ENCODE data around the gene ALX3.

ALX3 gene

DNA sequence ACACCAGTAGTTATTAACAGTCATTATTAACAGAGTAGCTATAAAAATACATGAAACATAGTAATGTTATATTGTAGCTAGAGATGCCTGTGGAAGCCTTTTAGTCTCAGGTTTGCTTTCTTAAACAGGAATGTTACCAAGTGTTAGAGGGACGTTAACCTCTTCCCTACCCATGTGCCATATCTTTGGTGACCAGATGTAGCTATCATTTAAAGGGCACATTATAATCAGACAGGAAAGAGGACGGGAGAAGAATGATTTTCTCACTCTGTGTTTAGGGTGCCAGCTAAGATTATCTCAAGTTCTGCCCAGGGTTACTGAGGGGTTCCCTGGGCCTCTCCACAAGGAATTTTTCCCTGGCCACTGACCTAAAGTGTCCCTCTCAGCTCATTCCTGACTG lies 20.9 kb upstream of the ALX3 start:
- Histone ChIP-seq H3K4me1 (ENCODE audit: control insufficient read depth, insufficient read depth, low read length) (no peaks in the 10 kb centered on the region), H3K27ac (ENCODE audit: extremely low read depth, low read depth, low read length) (no peak overlapping the region), H3K36me3 (ENCODE audit: control insufficient read depth in 2 of 2, insufficient read depth in 1 of 2, low read length in 2 of 2) (no peaks in the 10 kb centered on the region), H3K9me3 (ENCODE audit: control insufficient read depth, insufficient read depth, low read depth, low read length) (no peaks in the 10 kb centered on the region), H3K4me3 (ENCODE audit: low read depth, low read length) (no peak overlapping the region)
- CTCF ChIA-PET, result interaction anchor here (0.7 to 6.8 kb wide), 8 partner anchors 11 to 493 kb away, joined by 3 to 182 read pairs (median 4); no protein-coding TSS in a partner anchor
- TF ChIP-seq ZNF747 (tag by site-specific recombination; IDR thresholded peaks at IDR 0.05), result no peak
- TF ChIP-seq ZNF404 (tag by site-specific recombination; IDR thresholded peaks at IDR 0.05), result no peak
- POLR2A ChIA-PET, result no interaction called here

DNA sequence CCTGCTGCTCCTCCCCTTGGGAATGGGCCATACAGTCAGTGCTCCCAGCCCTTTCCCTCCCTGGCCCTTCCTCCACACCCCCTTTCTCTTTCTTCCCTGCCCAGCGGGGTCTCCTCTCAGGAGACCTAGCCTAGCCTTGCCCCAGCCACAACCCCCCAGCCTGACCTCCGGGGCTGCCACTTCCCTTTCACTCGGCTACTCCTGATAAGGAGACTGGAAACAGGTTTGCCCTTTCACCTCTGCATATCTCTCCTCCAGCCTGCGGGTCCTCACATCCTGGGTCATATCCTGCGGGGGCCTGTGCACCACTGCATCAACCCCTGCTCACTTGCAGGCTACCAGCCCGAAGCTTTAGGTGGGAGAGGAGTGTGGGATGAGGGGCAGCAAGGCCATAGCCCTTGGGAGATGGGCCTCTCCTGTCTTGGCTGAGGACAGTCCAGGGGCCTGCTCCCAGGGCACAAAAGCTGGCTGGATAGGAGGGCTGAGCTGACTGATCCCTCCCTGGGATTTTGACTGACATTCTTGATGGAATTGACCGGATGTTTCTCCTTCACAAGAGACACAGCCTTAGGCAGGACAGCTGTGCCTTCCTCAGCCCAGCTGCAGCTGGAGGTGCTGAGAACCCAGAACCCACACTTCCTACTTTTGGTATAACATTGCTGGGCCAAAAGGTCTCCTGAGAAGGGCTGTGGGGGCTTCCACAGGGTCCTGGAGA lies 19.2 kb upstream of the ALX3 start:
- no peaks in the 10 kb centered on the region for H3K4me1 ChIP-seq (ENCODE audit: control insufficient read depth, insufficient read depth, low read length)
- POLR2A ChIA-PET, result no interaction called here
- no peak overlapping the region for H3K27ac ChIP-seq (ENCODE audit: extremely low read depth, low read depth, low read length)
- H3K9me3 ChIP-seq (ENCODE audit: control insufficient read depth, insufficient read depth, low read depth, low read length), result no peaks in the 10 kb centered on the region
- no peaks in the 10 kb centered on the region for H3K36me3 ChIP-seq (ENCODE audit: control insufficient read depth in 2 of 2, insufficient read depth in 1 of 2, low read length in 2 of 2)
- TF ChIP-seq, protein P1, sequence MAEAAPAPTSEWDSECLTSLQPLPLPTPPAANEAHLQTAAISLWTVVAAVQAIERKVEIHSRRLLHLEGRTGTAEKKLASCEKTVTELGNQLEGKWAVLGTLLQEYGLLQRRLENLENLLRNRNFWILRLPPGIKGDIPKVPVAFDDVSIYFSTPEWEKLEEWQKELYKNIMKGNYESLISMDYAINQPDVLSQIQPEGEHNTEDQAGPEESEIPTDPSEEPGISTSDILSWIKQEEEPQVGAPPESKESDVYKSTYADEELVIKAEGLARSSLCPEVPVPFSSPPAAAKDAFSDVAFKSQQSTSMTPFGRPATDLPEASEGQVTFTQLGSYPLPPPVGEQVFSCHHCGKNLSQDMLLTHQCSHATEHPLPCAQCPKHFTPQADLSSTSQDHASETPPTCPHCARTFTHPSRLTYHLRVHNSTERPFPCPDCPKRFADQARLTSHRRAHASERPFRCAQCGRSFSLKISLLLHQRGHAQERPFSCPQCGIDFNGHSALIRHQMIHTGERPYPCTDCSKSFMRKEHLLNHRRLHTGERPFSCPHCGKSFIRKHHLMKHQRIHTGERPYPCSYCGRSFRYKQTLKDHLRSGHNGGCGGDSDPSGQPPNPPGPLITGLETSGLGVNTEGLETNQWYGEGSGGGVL (tag by site-specific recombination; IDR thresholded peaks at IDR 0.05), result no peak
- TF ChIP-seq GLI4 (tag by site-specific recombination; IDR thresholded peaks at IDR 0.05), result no peak
- TF ChIP-seq ZIC2 (tag by site-specific recombination; IDR thresholded peaks at IDR 0.05), result 0 out of 2 replicates have a peak, but pooled peaks have one; percentile 21
- no peak for TF ChIP-seq ZNF211 (tag by site-specific recombination; IDR thresholded peaks at IDR 0.05; ENCODE audit: low read depth)
- CTCF ChIA-PET, result interaction anchor here (0.5 to 6.8 kb wide), 6 partner anchors 12 to 36 kb away, joined by 3 to 182 read pairs (median 10); no protein-coding TSS in a partner anchor
- no peak overlapping the region for H3K4me3 ChIP-seq (ENCODE audit: low read depth, low read length)

- H3K4me1 ChIP-seq (ENCODE audit: control insufficient read depth, insufficient read depth, low read length), result no peaks in the 10 kb centered on the region
- no peak overlapping the region for H3K4me3 ChIP-seq (ENCODE audit: low read depth, low read length)
- ChIA-PET POLR2A (no interaction called here), CTCF (interaction anchor here (0.7 to 6.8 kb wide), 22 partner anchors 12 to 415 kb away, joined by 3 to 182 read pairs (median 8); partner anchors contain the start of gene ALX3)
- H3K27ac ChIP-seq (ENCODE audit: extremely low read depth, low read depth, low read length), result no peak overlapping the region
- no peak for TF ChIP-seq ZNF114 (tag by site-specific recombination; IDR thresholded peaks at IDR 0.05)
- TF ChIP-seq ZNF157 (tag by site-specific recombination; IDR thresholded peaks at IDR 0.05), result no peak
- no peak for TF ChIP-seq ZNF596 (tag by site-specific recombination; IDR thresholded peaks at IDR 0.05)
- no peak for TF ChIP-seq ZNF133 (tag by site-specific recombination; IDR thresholded peaks at IDR 0.05)
- no peak for TF ChIP-seq ZNF350 (tag by site-specific recombination; IDR thresholded peaks at IDR 0.05)
- no peak for TF ChIP-seq ZNF677 (tag by site-specific recombination; IDR thresholded peaks at IDR 0.05)
- TF ChIP-seq ZNF354C (tag by site-specific recombination; IDR thresholded peaks at IDR 0.05; ENCODE audit: borderline replicate concordance, low read depth), result no peak
- TF ChIP-seq REPIN1 (tag by site-specific recombination; IDR thresholded peaks at IDR 0.05; ENCODE audit: low read depth), result no peak
- TF ChIP-seq OVOL3 (tag by site-specific recombination; IDR thresholded peaks at IDR 0.05), result no peak
- H3K9me3 ChIP-seq (ENCODE audit: control insufficient read depth, insufficient read depth, low read depth, low read length), result no peaks in the 10 kb centered on the region
- H3K36me3 ChIP-seq (ENCODE audit: control insufficient read depth in 2 of 2, insufficient read depth in 1 of 2, low read length in 2 of 2), result no peaks in the 10 kb centered on the region
These were observed 18.4 kb upstream of the ALX3 start for GRCh38 chr1:110088739-110089316.
